Stimulated activated CD4-positive, alpha-beta T cell treated with anti-CD3 and anti-CD28 coated beads, Interleukin-15, amount 100 ng/mL, for 1 hour (primary cell): ENCODE measurements around the gene TUBB2B.
A peak's percentile ranks its signal among the peaks of the same experiment; 100 is the strongest.
"Not testable (repeated sequence)": the region's sequence is repeated elsewhere in the genome, so short reads cannot be mapped to it uniquely, and the experiment has no call there.

Experiments
- DNase-seq, 2 donors: peaks; one replicate each; pipeline ENCODE4 v3.0.0-alpha.2; 2020; ENCODE audit warnings: low read depth in 1 of 2, low spot score in 1 of 2

Gene TUBB2B

DNA sequence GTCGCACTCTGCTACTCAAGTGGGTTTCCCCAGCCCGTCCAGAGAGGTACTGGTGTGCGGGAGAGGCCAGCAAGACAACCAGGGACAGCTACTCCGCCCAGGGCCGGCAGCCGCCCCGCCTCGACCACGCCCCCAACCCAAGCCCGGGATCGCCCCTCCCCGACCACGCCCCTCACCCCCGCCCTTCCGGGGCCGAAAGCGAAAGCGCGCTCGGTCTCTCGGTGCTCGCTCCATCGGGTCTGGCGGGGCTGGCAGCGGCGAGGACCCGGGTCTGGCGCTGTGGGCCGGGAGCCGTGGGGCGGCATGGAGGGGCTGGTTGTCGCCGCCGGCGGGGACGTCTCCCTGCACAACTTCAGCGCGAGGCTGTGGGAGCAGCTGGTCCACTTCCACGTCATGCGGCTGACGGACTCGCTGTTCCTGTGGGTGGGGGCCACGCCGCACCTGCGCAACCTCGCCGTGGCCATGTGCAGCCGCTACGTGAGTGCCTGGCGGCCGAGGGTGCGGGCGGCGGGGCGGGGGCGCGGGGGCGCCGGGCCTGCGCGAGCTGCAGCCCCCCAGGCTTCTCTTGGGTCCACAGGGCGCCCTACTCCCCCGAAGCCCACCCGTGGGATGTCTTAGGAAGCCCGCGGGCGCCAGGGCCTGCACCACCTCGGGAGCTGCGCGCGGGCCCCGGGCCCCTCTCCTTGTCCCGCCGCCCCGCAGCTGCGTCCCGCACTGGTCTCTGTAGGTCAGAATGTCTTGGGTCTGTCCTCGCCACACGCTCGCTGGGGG is 31.5 kb upstream of the TUBB2B start, which contains the start of gene PSMG4:
Gene PSMG4, plus strand, starts transcription at position 228 of the 771 bp plus-strand sequence. Its CDS starts 76 bp downstream, at position 304.
- peak; percentile 88 to 97 for DNase-seq

DNA sequence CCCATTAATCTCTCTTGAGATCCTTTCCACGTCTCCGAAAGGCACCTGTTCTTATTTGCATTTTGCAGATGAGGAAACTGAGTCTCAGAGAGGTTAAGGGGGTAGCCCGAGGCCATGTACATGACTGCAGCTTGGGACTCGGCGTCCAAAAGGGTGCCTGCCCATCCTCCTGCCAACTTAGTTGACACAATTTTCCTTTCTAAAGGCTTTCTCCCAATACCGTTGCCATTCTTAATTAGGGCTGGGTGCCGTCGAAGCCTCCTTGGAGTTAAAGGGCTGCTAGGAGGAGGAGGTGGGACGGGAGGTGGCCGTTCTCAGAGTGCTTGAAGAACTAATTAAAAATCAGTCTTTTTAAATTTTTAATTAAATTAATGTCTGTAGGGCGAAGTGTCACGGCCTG is 30.7 kb upstream of the TUBB2B start:
- no peak for DNase-seq

DNA sequence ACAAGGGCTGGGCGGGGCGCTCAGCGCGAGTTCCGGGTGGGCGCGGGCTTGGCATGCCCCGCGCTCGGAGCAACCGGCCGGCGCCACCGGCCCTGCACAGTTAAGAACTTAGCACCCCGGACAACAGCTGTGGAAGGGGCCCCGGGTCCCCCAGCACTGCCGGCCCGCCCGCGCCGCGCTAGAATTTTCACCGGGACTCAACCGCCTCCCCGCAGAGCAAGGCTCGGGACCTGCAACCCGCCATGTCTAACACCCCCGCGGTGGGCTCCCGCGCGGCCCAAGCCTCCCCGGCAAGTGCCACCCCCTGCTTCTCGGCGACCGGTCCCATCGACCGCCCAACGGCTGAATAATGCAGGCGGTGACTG is 26.1 kb upstream of the TUBB2B start:
- DNase-seq, result no peak

DNA sequence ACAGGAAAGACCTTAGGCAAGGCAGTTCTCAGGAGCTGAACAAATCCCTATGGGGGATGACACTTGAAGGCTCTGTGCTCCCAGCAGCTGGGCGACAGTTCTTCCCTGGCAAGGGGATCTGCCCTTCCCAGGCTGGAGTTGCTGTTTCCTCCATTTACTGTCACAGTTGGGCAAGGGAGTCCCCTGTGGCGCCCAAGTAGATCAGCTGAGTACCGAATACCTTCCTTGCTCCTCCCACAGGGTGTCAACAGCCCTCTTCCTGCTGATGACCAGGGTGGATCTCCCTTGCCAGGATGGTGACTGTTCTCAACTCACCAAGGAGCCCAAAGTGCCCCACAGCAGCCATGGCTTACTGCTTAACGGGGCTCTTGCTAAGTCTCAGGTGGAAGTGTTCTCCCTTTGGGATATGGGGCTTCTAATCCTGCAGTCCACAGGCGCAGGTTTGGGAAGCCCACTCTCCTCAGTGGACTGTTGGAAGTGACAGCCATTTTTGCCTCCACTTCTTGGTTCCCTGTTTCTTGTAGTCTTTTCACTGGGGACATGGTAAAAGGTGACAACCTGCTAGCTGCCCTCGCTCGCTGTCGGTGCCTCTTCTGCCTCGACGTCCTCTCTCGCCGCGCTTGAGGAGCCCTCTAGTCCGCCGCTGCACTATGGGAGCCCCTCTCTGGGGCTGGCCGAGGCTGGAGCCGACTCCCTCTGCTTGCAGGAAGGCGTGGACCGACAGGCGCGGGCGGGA is 25.6 kb upstream of the TUBB2B start:
- DNase-seq, result no peak

DNA sequence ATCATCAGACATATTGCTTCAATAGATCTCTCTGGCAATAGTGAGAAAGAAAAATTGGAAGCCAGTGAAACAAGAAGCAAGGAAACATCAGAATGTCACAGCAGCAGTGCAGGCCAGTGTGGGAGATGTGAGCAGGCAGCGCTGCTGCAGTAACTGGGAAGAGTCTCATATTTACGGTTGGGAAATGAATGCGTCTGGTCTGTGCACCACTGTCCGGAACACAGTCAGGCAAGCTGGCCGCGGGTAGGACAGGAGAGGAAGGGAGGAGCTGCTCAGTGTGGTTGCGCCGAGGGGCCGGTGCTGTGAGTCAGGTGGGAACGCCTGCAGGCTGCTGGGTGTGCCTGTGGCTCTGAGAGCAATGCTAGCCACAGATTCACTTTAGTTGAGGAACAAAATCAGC is 24.9 kb upstream of the TUBB2B start:
- DNase-seq, result no peak

DNA sequence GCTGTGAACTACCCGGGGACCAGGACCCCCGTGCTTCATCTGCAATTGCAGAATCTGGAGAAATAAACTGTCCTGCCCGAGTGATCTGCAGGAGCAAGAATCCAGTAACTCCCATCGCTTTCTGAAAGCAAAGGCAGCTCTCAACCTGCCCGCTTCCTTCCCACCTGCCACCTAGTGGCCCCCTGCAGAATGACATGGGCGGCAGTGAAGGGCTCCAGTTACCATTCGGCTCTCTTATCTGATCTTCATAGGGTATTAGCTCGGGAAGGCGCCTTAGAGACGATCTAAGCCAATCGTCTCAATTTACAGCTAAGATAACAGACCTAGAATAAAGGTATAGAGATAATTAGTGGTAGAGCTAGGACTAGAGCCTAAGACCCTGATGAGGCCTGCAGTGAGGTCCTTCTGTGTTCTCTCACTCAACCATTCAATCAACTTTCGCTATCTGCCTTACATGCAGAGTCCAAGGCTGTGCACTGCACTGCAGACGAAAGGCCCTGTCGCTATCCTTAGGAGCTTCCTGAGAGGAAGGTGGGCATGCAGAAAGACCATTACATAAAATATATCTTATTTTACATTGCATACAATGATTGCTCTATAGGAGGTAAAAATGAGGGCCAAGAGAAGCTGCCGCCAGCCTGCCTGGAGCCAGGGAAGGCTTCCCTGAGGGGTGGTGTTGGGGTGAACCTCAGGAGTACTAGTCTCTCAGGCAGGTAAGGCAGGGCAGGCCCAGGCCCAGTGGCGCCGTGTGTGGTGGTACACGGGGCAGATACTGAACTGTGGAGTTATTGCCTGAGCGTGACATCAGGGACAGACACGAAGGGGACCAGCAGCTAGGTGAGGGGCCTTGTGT is 24.2 kb upstream of the TUBB2B start:
- peak; percentile 60 to 71 for DNase-seq

DNA sequence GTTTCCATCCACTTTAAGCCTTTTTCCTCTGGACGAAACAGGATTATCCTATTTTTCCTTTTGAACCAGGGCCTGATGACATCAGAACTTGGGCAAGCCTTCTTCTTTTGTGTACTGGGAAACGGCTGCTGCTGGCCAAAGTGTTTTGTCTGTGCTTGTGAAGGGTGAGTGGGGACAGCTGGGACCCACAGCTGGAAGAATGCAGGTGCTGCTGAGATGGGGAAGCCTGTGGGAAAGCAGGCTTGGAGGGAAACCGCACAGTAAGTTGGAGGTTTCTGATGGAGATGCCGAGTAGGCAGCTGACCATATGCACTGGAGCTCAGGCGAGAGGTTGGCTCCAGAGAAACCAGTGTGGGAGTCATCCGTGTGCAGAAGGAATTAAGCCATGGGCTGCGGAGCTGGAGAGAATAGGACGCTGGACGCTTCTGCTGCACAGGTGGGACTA is 22.8 kb upstream of the TUBB2B start:
- DNase-seq, result no peak

DNA sequence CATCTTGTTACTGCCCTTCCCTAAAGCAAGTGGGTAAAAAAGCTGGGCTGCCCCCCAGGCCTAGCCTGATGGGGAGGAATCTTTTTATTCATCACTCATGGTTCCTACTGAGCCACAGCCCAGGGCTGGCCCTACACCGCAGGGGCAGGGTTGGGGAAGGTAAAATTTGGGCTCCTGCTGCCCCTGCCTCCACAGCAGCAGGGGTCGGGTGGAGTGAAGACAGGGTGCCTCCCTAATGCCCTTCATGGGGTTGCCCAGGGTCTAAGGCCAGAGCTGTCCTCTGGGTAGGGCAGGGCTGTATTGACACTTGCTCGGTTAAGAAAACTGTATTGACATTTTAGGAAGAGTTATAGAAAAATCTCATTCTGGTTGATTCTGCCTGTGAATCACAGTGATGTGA is 22.4 kb upstream of the TUBB2B start:
- no peak for DNase-seq

DNA sequence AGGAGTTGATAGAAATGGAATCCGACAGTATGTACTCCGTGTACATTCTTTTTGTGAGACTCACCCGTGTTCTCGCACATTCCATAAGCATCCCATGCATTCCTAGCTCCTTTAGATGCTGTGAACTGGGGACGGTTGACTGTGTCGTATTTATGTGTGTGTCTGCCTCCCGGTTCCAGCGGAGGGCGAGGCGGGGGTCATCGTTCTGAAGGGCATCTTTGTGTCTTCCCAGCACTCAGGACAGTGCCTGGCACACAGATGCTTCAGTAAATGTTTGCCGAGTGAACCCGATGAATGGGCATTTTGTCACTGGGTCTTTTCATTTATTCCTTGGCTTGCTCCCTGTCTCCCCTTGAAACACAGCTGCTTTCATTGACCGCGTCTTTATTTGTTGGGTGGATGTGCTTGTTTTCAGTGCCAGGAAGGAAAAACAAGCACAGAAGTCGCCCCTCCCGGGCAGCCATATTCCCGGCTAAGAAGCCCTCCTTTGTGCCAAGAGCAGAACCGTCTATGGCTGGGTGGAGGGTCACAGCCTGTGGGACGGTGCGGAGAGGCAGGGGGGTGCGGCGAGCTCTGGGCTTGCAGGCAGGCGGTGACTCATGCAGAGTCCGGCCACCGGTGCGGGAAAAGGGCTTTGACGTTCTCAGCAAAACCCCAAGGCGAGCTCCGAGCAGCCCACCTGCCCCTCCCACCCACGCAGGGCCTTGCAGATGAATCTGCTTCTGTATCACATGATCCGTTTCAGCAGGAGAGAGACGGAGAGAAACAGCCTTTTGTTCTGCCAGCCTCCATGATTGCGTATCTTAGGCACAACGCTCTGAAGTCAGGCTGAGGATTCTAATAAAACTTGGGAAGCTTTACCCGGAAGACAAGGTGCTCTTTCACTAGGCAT is 20.0 kb upstream of the TUBB2B start:
- no peak for DNase-seq

DNA sequence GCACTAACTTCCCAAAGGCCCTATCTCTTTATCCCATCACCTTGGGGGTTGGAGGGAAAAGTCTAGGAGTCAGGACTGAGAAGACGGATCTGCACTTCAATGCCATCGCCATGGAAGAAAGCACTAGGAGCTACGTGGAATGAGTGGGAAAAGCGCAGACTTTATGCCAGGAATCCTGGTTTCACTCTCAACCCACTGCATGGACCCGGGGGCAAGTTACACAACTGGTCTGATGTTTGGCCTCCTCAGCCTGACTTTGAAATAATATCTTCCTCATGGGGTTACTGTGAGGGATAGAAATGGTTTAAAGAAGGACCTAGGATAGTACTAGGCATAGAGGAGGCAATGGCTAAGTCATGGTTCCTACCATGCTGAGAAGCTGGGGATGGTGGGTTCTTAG is 17.8 kb upstream of the TUBB2B start:
- DNase-seq, result no peak

DNA sequence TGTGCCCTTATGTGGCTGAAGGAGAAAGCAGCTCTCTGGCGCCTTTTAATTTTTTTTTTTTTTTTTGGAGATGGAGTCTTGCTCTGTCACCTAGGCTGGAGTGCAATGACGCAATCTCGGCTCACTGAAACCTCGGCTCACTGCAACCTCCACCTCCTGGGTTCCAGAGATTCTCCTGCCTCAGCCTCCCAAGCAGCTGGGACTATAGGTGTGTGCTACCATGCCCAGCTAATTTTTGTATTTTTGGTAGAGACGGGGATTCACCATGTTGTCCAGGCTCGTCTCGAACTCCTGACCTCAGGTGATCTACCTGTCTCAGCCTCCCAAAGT is 17.3 kb upstream of the TUBB2B start:
- DNase-seq, result not testable (repeated sequence)

DNA sequence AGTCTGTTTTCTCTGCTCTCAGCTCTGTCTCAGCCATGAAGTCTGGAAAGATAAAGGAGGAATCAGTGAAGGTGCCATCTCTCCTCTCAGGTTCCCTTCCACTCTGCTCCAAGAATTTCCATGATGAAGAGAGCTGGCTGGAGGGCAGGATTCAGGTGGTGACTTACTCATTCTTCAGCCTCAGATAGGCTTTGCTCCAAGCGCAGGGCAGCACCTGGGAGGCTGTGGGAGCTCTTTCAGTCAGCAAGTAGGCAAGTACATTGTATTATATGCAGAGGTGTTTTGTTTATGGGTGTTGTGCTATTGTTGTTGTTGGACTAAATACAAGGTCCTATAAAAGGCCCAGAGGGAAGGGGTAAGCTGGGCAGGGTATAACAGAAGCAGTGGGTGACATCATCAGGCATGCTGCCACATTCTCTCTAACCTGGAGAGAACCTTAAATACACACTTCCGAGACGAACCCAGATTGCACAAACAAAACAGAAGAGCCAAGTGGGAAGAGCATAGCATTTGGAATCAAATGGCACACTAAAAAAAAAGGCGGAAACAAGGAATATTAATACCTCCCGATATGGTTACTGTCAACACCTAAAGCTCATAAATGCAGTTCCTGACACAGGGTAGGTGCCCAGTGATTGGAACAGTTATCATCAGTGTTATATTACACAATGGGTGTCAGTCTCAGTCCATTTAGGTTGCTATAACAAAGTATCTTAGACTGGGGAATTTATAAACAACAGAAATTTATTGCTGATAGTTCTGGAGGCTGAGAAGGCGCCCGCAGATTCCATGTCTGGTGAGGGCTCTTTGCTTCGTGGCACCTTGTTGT is 16.8 kb upstream of the TUBB2B start:
- no peak for DNase-seq

DNA sequence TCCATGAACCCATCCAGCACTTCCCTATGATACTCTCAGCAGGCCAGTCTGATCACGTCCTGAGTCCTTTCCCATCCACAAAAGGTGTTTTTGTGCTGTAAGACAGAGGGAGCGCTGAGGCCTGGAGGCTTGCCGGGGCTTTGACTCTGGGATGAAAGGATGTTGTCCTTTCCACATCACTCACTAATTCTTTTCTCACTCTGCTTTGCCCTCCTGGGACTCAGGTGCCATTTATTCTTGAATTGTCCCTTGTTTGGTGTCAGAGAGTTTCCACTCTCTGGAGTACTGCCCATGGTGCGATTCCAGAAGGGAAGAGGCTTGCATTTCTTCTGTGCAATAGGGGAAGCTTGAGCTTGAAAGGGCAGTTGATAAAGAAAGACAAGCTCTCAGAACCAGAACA is 15.3 kb upstream of the TUBB2B start:
- DNase-seq, result no peak

DNA sequence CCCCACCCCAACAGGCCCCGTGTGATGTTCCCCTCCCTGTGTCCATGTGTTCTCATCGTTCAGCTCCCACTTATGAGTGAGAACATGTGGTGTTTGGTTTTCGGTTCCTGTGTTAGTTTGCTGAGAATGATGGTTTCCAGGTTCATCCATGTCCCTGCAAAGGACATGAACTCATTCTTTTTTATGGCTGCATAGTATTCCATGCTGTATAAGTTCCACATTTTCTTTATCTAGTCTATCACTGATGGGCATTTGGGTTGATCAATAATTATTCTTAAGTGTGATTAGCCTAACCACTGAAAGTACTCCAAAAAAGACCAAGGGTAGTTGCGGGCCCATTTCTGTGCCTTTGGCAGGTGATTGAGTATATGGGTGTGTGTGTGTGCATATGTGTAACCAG is 14.3 kb upstream of the TUBB2B start:
- DNase-seq, result not testable (repeated sequence)

DNA sequence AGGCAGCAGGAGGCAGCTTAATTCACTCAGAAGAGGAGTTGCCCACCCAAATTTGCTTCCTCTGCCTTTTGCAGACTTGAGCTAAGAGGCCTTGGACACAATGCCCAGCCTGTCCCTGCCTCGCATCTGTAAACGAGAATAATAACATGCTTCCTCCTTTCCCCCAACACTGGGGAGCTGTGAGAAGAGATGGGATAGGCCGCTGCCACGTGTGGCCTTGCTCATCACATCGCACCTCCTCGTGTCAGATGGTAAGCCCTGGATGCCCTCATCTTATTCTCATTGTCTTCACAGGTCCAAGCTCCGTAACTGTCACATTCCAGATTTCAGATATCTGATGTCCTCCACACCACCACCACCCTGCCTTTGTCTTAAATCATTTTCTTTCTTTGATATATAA is 13.1 kb upstream of the TUBB2B start:
- DNase-seq, result no peak

DNA sequence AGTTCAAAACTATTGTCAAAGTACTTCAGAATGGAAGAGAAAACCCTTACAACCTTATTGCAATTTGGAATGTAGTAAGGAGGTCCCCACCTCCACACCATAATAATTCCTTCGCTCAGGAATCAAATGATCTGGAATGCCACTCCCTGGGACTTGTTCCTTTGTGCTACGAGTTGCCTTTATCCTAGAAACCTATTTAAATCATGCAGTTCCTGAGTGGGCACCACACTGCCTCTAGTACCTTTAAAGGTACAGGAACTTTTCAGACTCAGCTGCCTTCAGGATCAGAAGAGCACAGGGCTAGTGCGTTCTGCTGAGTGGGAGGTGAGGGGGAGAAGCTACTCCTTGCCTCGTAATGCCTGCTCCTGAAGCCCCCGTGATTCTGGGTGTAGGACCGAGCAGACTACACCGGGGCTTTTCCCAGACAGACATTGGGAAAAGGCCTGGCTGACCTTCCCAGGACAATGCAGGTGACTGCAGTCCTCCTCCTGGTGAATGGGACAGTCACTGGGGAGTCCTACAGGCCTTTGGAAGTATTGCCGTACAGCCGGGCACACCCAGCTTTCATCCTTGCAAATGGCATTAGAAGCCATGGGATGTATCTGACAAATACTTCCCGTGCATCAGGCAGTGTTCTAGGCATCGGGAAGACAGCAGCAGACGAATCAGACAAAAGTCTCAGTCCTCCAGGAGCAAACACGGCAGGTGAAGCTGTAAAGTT is 11.8 kb upstream of the TUBB2B start:
- DNase-seq, result no peak

DNA sequence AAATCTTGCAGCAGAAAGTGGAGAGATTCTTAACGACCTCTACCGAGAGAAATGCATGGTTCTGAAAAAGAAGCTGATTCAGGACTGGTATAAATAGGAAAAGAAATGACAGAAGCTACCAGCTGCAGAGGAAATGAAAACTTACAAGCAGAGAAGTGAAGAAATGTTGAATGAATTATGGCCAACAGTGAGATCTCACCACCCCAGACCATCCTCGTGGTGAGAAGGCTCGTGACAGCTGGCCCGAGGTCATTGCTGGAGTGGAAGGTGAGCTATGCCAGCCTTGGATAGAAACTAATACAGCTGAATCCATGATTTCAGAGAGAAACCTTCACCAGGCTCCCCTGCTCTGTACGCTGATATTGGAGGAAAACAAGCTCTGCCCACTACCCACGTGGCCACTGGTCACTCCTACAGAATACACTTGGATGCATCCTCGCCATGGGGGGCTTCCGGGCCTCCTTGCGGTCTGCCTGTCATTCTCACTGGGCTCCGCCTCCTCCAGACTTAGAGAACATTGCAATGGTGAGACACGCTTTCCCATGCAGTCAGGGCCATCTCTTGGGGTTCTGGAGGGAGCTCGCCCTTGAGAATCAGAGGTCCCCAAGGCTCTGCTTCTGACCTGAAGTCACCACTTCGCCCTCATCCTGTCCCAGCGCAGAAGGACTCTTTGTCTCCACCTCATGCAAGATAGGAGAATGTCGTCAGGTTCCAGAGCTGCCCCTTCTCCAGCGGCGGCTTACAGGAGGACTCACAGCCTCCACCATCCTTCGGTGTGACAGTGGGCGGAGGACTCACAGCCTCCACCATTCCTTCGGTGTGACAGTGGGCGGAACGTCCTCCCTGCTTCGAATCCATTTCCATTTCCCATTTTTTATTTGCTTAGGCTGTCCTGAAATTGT is 10.6 kb upstream of the TUBB2B start:
- no peak for DNase-seq

DNA sequence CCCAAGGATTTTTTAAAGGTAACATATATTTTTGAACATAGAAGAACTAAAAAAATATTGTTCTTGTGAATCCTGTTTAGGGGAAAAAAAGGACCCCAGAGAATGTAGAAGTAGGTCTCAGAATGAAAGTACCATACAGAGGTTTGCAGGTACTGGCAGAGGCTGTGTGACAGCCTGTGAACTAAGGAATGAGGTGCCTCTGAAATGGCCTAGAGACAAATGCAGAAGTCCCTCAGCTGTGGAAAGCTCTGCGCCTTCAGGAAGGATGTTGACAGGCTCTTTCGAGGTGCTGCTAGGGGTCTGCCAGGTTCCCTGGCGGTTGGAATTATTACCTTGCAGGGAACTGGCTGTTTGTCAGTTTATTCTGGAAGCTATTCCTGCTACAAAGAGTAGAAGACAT is 8.6 kb upstream of the TUBB2B start:
- DNase-seq, result no peak
